Measurements from ENCODE around the gene DCAF8.

The DCAF8 gene

GRCh38 chr1:160177667-160178066, 84.7 kb downstream of the DCAF8 start:
- no peak overlapping the region for H3K27ac ChIP-seq
- TF ChIP-seq ZFX (IDR thresholded peaks at IDR 0.05; ENCODE audit: borderline replicate concordance) (no peak), CTCF (IDR thresholded peaks at IDR 0.05) (no peak)

- TF ChIP-seq ZFX (IDR thresholded peaks at IDR 0.05; ENCODE audit: borderline replicate concordance) (no peak), CTCF (IDR thresholded peaks at IDR 0.05) (no peak)
- H3K27ac ChIP-seq = no peak overlapping the region
Measured at GRCh38 chr1:160177231-160177630, 85.1 kb downstream of the DCAF8 start.

GRCh38 chr1:160171980-160172379, 90.4 kb downstream of the DCAF8 start:
- TF ChIP-seq ZFX (IDR thresholded peaks at IDR 0.05; ENCODE audit: borderline replicate concordance) (no peak), CTCF (IDR thresholded peaks at IDR 0.05) (no peak)
- H3K27ac ChIP-seq = no peak overlapping the region

GRCh38 chr1:160171354-160171753, 91.0 kb downstream of the DCAF8 start:
- no peak overlapping the region for H3K27ac ChIP-seq
- TF ChIP-seq ZFX (IDR thresholded peaks at IDR 0.05; ENCODE audit: borderline replicate concordance) (no peak), CTCF (IDR thresholded peaks at IDR 0.05) (no peak)

GRCh38 chr1:160169553-160170399, 92.6 kb downstream of the DCAF8 start:
- TF ChIP-seq ZFX (IDR thresholded peaks at IDR 0.05; ENCODE audit: borderline replicate concordance) (no peak), CTCF (IDR thresholded peaks at IDR 0.05) (no peak)
- H3K27ac ChIP-seq = no peak overlapping the region

GRCh38 chr1:160168609-160169369, 93.6 kb downstream of the DCAF8 start:
- TF ChIP-seq CTCF (IDR thresholded peaks at IDR 0.05) (no peak), ZFX (IDR thresholded peaks at IDR 0.05; ENCODE audit: borderline replicate concordance) (no peak)
- no peak overlapping the region for H3K27ac ChIP-seq

GRCh38 chr1:160168016-160168415, 94.3 kb downstream of the DCAF8 start:
- H3K27ac ChIP-seq = no peak overlapping the region
- TF ChIP-seq CTCF (IDR thresholded peaks at IDR 0.05) (no peak), ZFX (IDR thresholded peaks at IDR 0.05; ENCODE audit: borderline replicate concordance) (no peak)
